NCI-H1048 (cell line): ENCODE results near the gene TKT.

Source experiments
- DNase-seq: peaks from one replicate; lab custom pipeline; 2025; lab: John Stamatoyannopoulos, UW

TKT gene

DNA sequence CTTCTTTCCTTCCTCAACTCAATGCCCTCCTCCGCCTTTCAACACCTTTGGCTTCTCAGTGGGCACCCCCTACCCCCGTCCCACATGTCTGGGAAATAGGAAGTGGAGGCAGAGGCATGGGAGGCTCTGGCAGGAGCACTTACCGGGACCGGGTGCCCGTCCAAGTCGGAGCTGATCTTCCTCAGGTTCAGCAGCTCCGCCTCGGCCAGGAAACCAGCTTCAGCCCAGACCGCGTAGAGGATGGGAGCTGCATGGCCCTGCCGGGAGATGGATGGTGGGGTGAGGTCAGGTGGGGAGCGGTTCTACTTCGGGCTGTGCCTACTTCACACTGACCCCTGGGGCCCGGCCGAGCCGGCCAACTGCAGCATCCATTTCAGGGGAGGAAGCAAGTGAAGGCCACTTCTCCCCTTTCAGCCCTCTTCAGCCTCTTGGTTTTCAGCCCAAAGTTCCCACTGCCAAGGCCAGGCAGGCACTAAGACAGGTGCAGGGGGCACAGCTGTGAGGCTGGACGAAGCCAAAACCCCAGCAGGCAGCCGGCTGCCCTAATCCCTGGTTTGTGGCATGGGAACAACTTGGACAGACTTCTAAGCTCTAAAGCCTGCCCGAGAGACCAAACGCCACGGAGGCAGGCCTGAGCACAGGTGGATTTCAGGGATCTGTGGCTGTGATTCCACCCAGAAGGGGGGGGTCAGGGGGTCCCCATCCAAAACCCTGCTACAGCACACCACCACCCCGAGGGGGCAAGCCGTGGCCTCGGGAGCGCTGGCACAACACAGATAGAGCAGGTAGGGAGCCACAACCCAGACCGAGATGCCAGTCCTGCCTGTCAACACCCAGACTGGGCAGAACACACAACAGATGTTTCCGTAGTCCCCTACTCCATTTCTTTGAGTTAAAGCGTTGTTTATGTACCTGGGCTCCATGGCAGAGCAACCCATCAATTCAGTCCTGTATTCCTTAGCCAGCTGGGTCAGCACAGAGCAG is 14.5 kb downstream of the TKT start:
- DNase-seq: no peak

DNA sequence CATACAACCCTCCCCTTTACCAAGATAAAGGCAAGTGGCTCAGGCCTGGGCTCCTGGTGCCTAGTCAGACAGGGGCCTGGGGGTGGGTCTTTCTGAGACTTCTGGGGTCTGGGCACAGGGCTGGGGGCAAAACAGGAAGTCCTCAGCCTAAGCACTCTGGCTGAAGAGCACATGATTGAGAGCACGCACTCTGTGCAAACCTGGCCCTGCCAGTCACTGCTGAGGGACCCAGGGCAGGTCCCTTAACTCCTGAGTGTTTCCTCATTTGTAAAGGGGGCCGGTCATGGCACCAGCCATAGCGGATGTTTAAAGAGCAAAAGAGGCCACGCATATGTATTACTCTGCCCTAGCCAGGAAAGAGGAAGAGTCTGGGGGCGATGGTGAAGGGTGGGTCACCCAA is 16.0 kb downstream of the TKT start:
- DNase-seq: no peak

DNA sequence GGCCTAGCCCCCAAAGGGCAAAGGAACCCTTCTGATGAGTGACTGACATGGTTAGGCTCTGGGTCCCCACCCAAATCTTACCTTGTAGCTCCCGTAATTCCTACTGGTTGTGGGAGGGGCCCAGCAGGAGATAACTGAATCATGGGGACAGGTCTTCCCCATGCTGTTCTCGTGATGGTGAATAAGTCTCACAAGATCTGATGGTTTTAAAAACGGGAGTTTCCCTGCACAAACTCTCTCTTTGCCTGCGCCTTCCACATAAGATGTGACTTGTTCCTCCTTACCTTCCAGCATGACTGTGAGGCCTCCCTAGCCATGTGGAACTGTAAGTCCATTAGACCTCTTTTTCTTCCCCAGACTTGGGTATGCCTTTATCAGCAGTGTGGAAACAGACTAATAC is 16.9 kb downstream of the TKT start:
- DNase-seq: no peak

DNA sequence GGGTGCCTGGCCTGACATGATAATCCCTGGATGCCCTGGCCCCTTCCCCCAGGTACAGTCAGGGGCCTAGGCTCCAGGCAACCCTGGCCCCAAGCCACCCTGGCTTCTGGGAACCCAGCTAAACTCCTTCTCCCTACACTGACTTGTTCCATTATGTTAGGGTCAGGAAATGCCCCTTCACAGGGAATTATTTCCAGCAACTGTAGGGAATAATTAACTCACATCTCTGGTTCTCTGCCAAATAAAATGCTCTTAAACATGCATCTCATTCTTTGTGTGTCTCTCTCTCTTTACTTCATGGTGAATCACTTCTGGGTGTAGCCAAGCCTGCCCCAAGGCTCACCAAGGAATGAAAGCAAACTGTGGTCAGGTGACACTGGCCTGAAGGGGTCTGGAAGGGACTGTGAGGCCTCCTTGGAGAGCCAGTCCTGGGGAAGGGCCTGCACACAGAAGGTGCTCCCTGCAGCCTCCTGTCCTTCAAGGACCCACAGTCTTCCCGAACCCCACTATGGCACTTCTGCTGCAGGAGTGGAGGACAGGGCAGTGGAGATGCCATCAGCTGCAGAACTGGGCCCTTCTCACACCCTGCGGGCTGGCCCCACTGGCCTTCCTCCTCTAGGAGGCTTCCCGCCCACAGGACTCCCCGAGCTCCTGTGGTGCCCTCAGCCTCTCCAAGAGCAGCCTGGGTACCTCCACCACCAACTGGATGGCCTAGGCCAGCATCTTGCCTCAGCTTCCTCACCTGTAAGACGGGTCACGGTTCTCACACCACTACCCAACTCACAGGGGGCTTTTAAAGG is 17.6 kb downstream of the TKT start:
- no peak for DNase-seq

DNA sequence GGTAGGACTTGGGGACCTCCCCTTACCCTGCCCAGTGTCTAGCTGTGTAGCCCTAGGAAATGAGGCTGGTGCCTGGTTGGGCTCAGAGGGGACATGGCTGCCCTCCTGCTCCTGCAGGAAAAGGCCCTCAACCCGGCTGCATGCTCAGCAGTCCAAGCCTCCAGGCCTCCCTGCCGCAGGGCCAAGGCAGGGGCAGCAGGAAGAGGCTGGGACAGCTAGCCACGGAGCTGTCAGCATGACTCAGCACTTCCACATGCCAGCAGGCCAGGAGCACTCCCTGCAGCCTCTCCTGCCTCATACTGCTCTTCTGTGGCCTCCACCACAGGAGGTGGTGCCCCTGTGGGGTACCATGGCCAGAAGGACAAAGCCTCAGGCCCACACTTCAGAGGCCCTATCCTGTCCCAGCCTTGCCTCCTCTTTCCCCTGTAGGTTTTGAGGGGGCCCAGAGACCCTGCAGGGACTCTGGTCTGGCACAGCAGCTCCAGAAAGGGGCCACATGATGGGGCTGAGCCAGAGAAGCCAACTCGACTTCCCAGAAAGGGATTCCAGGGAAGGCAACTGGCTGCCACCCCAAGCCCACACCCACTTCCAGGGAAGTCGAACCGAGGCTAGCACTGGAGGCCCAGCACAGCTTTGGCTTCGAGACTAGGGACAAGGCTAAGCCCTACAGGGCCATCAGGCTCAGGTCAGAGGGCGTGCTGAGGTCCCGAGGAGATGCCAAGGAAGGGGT is 19.5 kb downstream of the TKT start:
- DNase-seq: no peak

DNA sequence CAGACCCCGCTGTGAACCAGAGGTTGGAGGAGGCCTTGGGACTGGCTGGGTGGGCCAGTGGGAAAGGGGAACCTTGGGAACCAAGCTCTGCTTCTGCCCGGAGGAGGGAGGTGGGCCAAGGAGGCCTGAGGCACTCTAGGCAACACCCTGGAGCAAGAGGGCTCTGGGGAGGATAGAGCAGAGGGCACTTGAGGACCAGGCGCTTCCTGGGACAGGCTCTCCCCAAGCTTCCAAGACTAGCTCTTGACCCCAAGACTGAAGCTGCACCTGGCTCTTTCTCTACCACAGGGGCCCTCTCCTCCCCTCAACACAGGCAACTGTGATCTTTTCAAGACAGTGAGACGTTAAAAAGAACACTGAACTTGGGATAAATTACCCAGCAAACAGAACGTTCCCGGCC is 20.3 kb downstream of the TKT start:
- DNase-seq: no peak

DNA sequence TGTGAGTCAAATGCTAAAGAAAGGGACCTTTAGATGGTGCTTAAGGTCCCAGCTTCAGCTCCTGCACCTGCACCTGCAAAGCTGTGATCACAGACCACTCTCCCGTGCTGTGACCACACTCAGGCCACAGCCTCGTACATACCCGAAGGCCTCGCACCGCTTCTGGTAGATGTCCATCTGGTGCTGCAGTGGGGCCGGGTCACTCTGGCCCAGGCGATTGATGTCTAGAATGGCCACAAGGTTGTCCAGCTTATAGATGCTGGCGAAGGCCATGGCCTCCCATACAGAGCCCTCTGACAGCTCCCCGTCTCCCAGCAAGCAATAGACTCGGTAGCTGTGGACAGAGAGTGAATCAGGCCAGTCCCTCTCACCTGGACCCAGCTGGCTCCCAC is 21.0 kb downstream of the TKT start:
- no peak for DNase-seq

DNA sequence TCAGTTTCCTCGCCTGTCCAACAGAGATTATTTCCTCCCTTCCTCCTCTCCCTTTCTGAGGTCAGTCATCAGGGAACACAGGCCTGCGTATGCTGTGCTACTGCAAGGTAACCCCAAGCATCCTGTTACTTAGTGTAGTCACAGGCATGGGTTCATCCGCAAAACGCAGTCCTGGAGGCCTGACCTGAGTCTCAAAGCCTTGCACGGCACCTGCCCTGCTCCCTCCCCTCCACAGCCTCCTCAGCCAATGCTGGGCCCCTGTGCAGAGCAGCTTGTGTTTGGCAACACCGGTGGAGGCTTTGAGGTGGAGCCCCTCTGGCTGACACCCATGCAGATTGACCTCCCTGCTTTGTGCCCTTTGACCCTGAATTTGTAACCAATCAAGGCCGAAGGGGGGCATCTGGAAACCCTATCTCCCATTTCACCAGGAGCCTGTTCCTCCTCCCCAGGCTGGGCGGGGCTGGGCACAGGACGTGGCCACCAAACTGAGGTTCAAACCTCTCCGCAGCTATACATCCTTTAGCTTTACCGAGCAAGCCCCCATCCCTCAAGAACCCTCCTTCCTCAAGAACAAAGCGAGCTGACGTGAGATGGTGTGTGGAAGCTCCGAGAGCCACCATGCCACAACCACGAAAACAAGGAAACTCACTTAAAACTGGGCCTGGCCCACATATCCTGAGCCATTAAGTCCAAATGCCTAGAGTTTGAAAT is 21.5 kb downstream of the TKT start:
- DNase-seq: no peak

DNA sequence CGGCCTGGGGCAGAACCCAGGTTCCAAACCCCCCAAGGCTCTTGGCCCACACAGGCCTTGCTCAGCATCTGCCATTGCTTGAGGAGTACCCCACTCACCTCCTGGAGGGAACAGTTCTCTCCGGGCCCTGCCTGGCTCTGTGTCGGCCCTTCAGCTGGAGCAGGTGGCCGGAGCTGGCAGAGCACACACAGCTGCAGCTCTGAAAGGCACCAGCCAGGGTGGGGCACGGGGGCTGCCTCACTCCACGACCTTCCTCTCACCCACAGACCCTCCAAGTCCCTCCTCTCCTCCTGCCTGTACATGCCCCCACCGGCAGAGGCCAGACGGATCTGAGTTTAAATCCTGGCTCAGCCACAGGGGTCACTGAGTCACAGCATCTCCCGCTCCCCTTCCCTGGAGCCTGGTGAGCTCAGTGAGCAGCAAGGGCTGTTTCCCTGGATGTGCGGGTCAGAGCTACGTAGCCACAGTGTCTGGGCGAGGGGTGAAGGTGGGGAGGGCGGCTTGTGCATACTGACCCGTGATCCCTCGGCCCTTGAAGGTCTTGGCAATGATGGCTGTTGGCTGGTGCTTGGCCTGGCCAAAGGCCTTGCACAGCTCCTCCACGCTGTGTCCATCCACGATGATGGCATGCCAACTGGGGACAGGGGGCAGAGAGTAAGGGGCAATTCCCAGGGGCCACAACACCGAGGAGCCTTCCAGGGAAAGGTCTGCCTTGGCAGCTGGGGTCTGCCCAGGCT is 23.0 kb downstream of the TKT start:
- no peak for DNase-seq

DNA sequence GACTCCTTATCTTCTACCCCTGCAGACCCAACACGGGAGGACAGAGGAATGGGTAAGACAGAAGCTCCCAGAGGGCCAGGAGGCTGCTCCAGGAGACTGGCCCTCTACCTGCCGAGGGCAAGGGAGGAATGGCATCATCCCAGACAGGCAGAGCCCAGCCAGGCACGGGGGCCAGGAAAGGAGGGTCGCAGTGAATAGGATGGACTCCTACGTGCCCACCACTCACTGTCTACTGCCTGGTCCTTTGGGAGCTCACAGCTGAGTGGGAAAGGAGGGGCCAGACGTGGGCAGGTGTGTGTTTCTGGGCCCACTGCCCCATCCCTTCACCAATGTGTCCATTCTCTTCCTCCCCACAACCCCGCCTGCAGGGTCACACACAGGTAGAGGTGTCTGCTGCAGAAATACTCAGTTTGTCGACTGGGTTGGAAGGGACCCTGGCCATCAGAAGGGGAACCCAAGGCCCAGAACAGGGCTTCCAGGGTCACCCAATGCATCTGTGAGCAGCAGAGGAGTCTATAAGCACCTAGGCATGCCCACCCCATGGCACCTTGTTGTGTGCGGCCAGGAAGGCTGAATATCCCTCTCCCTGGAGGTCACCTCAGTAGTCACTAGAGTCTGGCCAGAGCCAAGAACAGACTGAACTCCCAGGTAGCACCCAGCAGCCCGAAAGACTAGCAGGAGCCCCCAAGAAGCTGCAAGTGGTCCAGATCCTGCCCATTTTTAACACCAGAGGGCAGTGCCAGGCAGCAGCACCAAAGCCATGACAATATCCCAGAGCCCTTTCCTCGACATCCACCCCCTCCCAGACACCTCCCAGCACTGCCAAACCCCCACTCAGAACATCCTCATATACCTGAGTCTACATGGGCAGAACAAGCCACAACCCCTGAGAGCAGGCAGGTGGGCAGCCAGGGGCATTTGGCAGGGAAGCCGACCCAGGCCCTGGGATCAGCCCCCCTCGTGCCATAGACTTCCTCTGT is 24.0 kb downstream of the TKT start:
- no peak for DNase-seq

DNA sequence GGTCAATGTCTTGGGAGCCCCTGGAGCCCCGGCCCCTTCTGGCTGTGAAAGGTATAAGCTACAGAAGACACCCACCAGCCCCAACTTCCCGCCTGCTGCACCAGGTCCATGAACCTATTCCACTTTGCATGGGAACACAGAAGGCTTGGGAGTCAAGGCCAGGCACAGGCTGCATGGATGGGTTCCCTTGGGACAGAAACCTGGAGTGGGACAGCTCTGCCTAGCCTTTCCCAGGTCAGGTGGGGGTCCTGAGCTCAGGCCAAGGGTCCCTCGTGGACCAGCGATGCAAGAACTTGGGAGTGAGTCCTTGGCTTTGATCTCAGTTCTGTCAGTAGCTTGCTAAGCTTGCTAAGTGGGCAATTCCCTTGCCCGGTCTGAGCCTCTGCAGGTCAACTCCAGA is 25.0 kb downstream of the TKT start:
- DNase-seq: no peak

DNA sequence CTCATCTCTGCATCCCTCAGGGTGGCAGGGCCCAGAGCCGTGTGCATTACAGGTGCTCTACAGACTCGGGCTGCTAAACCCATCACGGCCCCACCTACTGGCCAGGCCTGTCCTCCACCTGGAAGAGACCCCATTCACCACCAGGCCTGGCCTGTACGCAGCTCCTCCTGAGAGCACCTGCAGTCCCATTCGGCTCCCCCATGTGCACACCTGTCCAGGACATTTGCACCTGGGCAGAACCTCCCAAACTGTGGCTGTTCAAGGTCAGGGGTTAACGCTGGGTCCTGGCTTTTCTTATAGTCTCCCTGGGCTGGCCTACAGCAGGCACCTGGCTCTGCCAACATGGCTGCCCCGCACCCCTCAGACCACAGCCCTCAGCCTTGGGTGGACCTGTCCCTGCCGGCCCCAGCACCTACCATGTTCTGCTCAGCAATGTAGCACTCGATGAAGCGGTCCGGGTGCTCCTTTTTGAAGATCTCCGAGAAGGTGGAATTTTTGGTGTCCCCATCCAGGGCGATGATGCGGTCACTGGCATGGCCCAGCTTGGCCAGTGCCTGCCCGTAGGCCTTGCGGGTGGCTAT is 25.7 kb downstream of the TKT start:
- no peak for DNase-seq

DNA sequence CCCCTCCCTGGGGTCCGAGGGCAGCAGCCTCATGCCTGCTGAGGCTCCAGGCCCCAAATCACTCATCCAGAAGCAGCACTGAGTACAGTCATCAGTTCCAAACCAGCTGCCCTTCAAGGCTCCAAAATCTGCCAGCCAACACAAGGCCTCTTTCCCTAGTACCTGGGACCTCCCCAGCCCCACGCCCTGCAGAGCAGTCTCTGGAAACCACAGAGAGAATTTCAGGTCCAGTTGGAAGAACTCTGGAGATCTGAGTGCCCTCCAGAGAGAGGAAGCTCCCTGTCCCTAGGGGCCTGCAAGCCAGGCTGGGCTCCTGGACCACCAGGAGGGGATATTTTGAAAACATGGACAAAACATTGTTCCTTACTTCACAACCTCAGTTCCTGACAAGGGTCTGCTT is 26.2 kb downstream of the TKT start:
- DNase-seq: no peak

DNA sequence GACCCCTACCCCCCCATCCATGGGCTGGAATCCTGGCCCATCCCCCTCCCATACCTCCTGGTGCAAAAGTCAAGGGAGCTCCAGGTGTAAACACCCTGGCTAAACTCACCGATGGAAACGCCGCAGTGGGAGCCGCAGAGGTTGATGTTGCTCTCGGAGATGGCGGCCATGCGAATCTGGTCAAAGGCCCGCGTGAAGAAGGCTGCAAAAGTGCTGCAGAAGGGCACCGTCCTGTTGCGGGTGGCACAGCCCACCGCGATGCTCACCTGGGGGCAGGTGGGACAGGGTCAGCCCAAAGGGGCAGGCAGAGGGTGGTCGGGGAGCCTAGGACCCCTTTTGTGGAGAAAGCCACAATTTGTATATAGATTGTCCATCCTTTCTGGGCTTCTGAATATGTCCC is 26.7 kb downstream of the TKT start:
- no peak for DNase-seq

DNA sequence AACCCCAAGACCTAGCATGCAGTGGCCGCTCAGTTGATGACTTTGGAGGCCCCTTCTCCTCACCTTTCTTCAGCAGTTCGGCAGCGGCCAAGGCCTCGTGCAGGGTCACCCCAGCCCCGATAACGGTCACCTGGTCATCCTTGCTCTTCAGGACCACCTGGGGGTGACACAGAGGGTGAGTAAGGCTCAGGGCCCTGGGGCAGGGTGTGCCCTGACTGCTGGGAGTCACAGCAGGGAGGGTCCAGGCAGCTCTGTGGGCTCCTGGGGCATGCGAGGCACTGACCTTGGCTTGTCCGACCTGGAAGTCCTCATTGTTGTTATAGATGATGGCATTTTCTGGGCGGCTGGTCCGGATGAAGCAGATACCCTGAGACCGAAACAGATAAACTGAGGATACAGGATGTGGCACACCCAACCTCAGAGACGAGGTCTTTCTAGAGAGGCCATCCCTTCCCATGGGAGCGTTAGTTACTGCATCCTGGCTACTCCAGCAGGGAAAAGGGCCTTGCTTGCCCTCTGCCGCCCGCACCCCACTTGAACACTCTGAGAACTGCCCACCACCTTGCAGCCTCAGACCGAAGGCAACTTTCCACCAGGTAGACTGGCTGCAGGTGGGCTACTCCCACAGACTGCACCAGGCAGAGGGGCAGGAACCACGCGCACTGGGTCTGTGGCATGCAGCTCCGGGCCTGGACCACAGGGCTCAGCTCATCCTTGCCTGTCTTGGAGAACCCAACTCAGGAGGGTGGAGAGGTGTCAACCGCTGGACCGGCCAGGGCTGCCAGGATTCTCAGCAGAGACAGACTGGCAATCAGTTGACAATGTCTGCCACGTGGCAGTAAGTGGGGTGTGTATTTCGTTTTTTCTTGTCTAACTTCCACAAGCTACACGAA is 27.6 kb downstream of the TKT start:
- no peak for DNase-seq

DNA sequence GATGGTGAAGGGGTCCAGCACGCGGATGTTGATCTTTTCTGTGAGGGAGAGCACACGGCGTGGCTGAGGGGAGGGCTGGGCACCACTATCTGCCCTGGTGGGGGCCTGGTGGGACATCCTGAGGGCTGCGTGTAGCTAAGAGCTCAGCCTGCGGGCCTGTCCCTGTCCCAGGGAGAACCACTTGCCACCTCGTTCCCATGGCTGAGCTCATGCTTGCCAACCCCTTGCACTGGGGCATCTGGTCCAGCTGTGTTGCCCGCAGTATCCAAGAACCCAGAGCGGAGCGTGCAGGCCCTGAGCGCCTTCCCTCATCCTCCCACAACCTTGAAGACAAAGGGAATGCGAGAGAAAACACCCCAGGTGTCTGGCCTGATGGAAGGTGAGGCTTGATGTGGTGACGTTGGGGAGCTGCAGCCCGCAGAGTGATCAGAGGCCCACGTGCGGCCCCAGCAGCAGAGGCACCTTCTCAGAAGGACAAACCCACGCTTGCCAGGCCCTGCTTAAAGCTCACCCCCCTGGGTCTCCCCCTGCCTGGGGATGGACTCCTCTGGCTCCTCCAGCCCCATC is 28.9 kb downstream of the TKT start:
- DNase-seq: no peak

DNA sequence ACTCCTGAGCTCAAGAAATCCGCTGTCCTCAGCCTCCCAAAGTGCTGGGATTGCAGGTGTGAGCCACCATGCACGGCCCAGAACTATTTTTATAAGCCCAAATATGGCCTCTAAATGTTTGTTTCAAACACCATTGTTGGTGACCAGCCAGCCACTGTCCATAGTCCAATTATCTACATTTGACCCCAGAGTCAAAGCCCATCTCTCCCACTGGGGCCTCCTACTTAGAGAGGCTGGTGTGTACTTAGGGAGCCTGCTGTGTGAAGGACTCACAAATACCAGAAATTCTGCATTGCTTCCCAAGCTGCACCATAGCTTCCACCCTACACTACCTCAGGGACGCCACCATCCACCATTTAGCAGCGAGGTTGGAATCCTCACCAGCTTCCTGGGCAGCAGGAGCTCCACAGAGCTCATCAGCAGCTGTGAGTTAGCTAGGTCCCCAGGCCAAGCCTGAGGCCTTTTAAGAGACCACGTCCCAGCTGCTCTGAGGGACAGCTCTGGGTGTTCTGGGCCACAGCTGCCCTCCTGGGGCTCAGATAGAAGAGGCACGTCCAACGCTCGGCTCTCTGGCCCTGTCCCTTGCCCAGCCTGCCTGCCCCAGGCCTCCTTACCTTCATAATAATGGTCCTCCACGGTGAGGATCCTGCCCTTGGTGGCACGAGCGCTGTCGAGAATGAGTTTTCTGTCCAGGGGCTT is 29.5 kb downstream of the TKT start:
- no peak for DNase-seq

DNA sequence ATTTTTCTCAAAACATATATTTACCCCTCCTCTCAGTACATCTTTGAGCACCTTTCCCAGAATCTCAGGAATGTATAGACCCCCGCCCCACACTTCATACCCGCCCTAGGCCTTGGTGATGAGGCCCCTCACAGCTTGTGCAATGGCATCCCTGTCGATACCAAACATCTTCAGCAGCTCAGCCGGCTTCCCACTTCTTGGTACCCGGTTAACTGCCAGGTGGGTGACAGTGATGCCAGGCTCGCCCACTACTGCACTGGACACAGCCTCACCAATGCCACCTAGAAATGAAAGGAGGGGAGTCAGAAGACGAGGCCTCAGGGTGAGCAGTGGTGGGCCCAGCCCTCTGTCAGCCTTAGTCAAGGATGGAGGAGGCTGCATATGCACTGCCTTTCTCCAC is 30.2 kb downstream of the TKT start:
- no peak for DNase-seq
